Stimulated activated naive CD8-positive, alpha-beta T cell treated with anti-CD3 and anti-CD28 coated beads, Interleukin-15, amount 100 ng/mL, for 72 hours (primary cell): ENCODE data around the gene SRRD.

ENCODE experiments used
- ATAC-seq: fragments of 150-1000 bp; cut with Tn5 transposase; 2 replicates; pipeline ENCODE4 v1.10.0; 2021; ENCODE audit warnings: mild to moderate bottlenecking, moderate library complexity
- DNase-seq, 2 donors: peaks; one replicate each; pipeline ENCODE4 v3.0.0; 2021 to 2022
- H3K27ac Mint-ChIP-seq, 2 donors: one replicate each; pipeline ENCODE4 v1.8.0; 2022; ENCODE audit warnings: mild to moderate bottlenecking in 2 of 2, mixed read lengths in 2 of 2, moderate library complexity in 2 of 2
- H3K27me3 Mint-ChIP-seq: one replicate; pipeline ENCODE4 v1.8.0; 2022; ENCODE audit warnings: mixed read lengths
- H3K4me1 Mint-ChIP-seq: one replicate; pipeline ENCODE4 v1.8.0; 2022; ENCODE audit warnings: mild to moderate bottlenecking, mixed read lengths
- H3K4me3 Mint-ChIP-seq, 2 donors: one replicate each; pipeline ENCODE4 v1.8.0; 2022; ENCODE audit warnings: mild to moderate bottlenecking in 2 of 2, mixed read lengths in 2 of 2, moderate library complexity in 1 of 2
- H3K9me3 Mint-ChIP-seq, 2 donors: one replicate each; pipeline ENCODE4 v1.8.0; 2022; ENCODE audit warnings: mixed read lengths in 2 of 2

The SRRD gene

GRCh38 chr22:26448334-26448733 lies 35.3 kb upstream of the SRRD start:
- Mint-ChIP-seq H3K4me1 (peaks cover 6% of the 10 kb centered on the region), H3K4me3 (no peak overlapping the region), H3K27ac (no peak overlapping the region), H3K9me3 (no peaks in the 10 kb centered on the region), H3K27me3 (no peaks in the 10 kb centered on the region)
- DNase-seq (no peak), ATAC-seq (no peak)

DNA sequence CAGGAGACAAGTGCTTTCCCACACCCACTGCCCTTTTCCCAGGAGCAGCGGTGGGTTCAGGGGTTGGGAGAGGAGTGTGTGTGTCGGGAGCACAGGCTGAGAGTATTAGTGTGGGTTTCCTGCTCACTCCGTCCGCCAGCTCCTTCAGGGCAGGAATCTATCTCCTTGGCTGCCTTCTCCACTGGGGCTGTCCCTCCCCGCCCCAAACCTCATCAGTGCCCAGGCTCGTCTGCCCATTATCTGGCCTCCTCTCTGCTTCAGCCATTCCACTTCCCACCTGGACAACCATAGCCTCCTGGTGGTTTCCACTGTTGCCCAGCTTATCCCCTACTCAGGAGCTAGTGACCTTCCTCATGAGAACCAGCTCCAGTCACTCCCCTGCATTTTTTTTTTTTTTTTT lies 34.7 kb upstream of the SRRD start:
- H3K27ac Mint-ChIP-seq, result no peak overlapping the region
- no peak overlapping the region for H3K4me3 Mint-ChIP-seq
- H3K4me1 Mint-ChIP-seq, result peaks cover 6% of the 10 kb centered on the region
- no peaks in the 10 kb centered on the region for H3K9me3 Mint-ChIP-seq
- no peaks in the 10 kb centered on the region for H3K27me3 Mint-ChIP-seq
- ATAC-seq, result no peak
- DNase-seq, result no peak

GRCh38 chr22:26450453-26451185 lies 33.1 kb upstream of the SRRD start:
- Mint-ChIP-seq H3K27ac (no peak overlapping the region), H3K9me3 (no peaks in the 10 kb centered on the region), H3K4me1 (peaks cover 6% of the 10 kb centered on the region), H3K27me3 (no peaks in the 10 kb centered on the region), H3K4me3 (no peak overlapping the region)
- DNase-seq (no peak), ATAC-seq (no peak)

GRCh38 chr22:26452236-26453016 lies 31.3 kb upstream of the SRRD start:
- DNase-seq, result no peak
- H3K27ac Mint-ChIP-seq, result no peak overlapping the region
- H3K27me3 Mint-ChIP-seq, result no peaks in the 10 kb centered on the region
- H3K4me1 Mint-ChIP-seq, result peaks cover 6% of the 10 kb centered on the region
- ATAC-seq, result no peak
- H3K4me3 Mint-ChIP-seq, result no peak overlapping the region
- H3K9me3 Mint-ChIP-seq, result no peaks in the 10 kb centered on the region

- no peaks in the 10 kb centered on the region for H3K9me3 Mint-ChIP-seq
- H3K4me1 Mint-ChIP-seq, result peaks cover under 1% of the 10 kb centered on the region
- ATAC-seq (no peak), DNase-seq (no peak)
- H3K27me3 Mint-ChIP-seq, result no peaks in the 10 kb centered on the region
- no peak overlapping the region for H3K4me3 Mint-ChIP-seq
- no peak overlapping the region for H3K27ac Mint-ChIP-seq
Measured at GRCh38 chr22:26453216-26453615, 30.5 kb upstream of the SRRD start.

DNA sequence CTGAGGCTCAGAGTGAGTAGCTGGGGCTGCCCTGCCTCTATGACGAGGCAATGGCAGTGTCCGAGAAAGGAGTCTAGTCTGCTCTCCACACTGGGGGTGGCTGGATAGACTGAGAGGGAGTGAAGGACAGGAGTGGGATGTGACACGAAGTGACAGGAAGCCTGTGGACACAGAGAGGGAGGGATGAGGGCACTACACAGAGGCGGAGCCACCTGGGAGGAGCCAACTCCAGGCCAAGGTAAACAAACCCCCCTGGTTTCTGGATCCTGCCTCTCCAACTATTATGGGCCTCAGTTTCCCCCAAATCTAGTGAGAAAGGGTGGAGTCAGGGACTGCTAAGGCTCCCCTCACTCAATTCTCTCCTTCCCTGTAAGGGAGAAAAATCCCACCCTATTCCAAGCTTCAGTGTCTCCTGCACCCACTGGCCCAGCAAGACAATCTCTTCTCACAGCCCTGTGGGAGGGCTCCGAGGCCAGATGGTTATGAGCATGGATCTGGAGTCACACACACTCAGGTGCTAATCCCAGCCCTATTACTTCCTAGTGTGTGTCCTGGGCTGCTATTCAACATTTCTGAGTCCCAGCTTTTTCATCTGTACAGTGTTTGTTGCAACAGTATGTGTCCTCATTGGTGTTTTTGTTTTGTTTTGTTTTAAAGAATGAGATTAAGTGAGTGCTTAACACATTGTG lies 29.7 kb upstream of the SRRD start:
- Mint-ChIP-seq H3K27ac (no peak overlapping the region), H3K9me3 (no peaks in the 10 kb centered on the region), H3K4me1 (no peaks in the 10 kb centered on the region), H3K27me3 (no peaks in the 10 kb centered on the region), H3K4me3 (no peak overlapping the region)
- no peak for ATAC-seq
- no peak for DNase-seq

DNA sequence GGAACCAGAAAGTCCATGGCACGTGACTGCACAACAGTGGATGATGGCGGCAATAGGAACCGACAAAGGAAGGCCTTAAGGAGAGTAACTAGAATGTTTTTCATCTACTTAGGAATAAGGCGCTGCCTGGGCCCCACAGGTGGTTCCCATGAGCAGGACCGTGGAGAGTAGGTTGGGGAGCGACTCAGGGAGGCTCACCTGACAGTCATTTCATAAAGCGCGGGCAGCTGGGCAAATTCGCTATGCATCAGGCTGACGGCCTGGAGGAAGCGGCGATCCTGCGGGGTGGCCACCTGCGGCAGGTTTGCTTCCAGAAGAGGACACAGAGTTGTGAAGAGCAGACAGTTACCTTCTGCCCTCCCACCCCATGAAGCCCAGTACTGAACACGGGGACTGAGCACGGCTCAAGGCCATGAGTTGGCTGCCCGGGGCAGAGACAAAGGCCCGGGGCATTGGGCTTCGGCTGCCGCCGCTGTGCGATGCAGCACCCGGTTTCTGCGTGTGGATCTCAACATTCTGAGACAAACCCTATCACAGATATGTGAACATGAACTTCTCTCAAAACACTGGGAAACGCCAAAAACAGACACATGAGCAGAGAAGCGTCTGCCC lies 25.9 kb upstream of the SRRD start:
- no peaks in the 10 kb centered on the region for H3K4me1 Mint-ChIP-seq
- no peak overlapping the region for H3K4me3 Mint-ChIP-seq
- no peak overlapping the region for H3K27ac Mint-ChIP-seq
- no peaks in the 10 kb centered on the region for H3K27me3 Mint-ChIP-seq
- DNase-seq (no peak), ATAC-seq (no peak)
- H3K9me3 Mint-ChIP-seq, result no peaks in the 10 kb centered on the region

GRCh38 chr22:26460202-26460601 lies 23.5 kb upstream of the SRRD start:
- no peak overlapping the region for H3K4me3 Mint-ChIP-seq

GRCh38 chr22:26461188-26461810 lies 22.4 kb upstream of the SRRD start:
- no peak overlapping the region for H3K4me3 Mint-ChIP-seq
- DNase-seq (no peak), ATAC-seq (no peak)
- H3K9me3 Mint-ChIP-seq, result no peaks in the 10 kb centered on the region
- no peak overlapping the region for H3K27ac Mint-ChIP-seq
- H3K4me1 Mint-ChIP-seq, result no peaks in the 10 kb centered on the region
- H3K27me3 Mint-ChIP-seq, result no peaks in the 10 kb centered on the region

More at GRCh38 chr22:26460202-26460601, 23.5 kb upstream of the SRRD start:
- DNase-seq (no peak), ATAC-seq (no peak)
- H3K27me3 Mint-ChIP-seq, result no peaks in the 10 kb centered on the region
- H3K9me3 Mint-ChIP-seq, result no peaks in the 10 kb centered on the region
- peak overlapping the region in 1 of 2 donors; percentile 5 for H3K27ac Mint-ChIP-seq
- H3K4me1 Mint-ChIP-seq, result no peaks in the 10 kb centered on the region

DNA sequence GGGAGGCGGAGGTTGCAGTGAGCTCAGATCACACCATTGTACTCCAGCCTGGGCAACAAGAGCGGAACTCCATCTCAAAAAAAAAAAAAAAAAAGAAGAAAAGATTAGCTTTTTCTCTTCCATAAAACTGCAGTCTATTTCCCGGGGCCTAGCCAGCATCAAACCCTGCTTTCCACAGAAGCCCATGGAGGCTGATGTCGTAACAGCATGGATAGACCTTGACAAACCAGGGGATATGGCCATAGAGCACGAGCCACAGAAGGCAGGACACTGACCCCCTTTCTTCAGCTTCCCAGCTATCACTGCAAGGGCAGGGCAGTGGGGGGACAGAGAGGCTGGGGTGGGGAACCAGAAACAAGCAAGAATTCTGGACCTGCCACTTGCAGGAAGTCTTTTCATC lies 21.6 kb upstream of the SRRD start:
- no peaks in the 10 kb centered on the region for H3K9me3 Mint-ChIP-seq
- no peaks in the 10 kb centered on the region for H3K27me3 Mint-ChIP-seq
- no peak overlapping the region for H3K27ac Mint-ChIP-seq
- H3K4me1 Mint-ChIP-seq, result no peaks in the 10 kb centered on the region
- ATAC-seq (no peak), DNase-seq (no peak)
- H3K4me3 Mint-ChIP-seq, result no peak overlapping the region

- Mint-ChIP-seq H3K27ac (no peak overlapping the region), H3K4me1 (no peaks in the 10 kb centered on the region), H3K9me3 (no peaks in the 10 kb centered on the region), H3K4me3 (no peak overlapping the region), H3K27me3 (no peaks in the 10 kb centered on the region)
- ATAC-seq (no peak), DNase-seq (no peak)
Measured at GRCh38 chr22:26462641-26463040, 21.0 kb upstream of the SRRD start.

- no peaks in the 10 kb centered on the region for H3K4me1 Mint-ChIP-seq
- no peak overlapping the region for H3K27ac Mint-ChIP-seq
- no peaks in the 10 kb centered on the region for H3K27me3 Mint-ChIP-seq
- H3K4me3 Mint-ChIP-seq, result no peak overlapping the region
- ATAC-seq (no peak), DNase-seq (no peak)
- no peaks in the 10 kb centered on the region for H3K9me3 Mint-ChIP-seq
Measured at GRCh38 chr22:26463101-26463661, 20.5 kb upstream of the SRRD start.

GRCh38 chr22:26463688-26464087 lies 20.0 kb upstream of the SRRD start:
- H3K27ac Mint-ChIP-seq, result no peak overlapping the region
- no peaks in the 10 kb centered on the region for H3K9me3 Mint-ChIP-seq

DNA sequence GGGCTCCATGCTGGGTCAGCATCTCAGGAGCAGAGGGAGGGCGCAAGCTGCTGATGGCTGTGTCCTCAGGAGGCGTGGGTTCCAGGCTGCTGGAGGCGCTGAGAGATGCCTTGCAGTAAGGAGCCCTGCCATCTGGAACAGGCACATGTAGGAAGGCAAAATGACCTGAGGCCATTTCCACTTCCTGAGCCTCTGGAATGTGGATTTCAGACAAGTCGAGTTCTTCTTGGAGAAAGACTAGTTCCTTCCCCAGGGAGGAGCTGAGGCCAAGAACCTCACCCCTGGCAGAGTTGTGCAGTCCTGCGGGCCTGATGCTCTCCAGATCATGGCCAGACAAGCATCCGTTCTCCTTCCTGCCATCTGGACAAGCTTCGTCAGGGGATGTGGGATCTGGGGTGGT lies 19.4 kb upstream of the SRRD start:
- Mint-ChIP-seq H3K4me1 (no peaks in the 10 kb centered on the region), H3K27ac (peak overlapping the region in 1 of 2 donors; percentile 29), H3K4me3 (no peak overlapping the region), H3K9me3 (no peaks in the 10 kb centered on the region), H3K27me3 (no peaks in the 10 kb centered on the region)
- DNase-seq, result no peak
- no peak for ATAC-seq

More at GRCh38 chr22:26463688-26464087, 20.0 kb upstream of the SRRD start:
- Mint-ChIP-seq H3K27me3 (no peaks in the 10 kb centered on the region), H3K4me1 (no peaks in the 10 kb centered on the region), H3K4me3 (no peak overlapping the region)
- DNase-seq (no peak), ATAC-seq (no peak)

- Mint-ChIP-seq H3K9me3 (no peaks in the 10 kb centered on the region), H3K27ac (no peak overlapping the region), H3K27me3 (no peaks in the 10 kb centered on the region), H3K4me1 (no peaks in the 10 kb centered on the region), H3K4me3 (no peak overlapping the region)
- DNase-seq (no peak), ATAC-seq (no peak)
Measured at GRCh38 chr22:26466196-26466595, 17.5 kb upstream of the SRRD start.
